Inflammatory macrophage treated with lipopolysaccharide for 4 hours (primary cell): ENCODE measurements around the gene LDHAL6B.
A peak's percentile ranks its signal among the peaks of the same experiment; 100 is the strongest.

Experiments used
- DNase-seq: peaks from one replicate; pipeline ENCODE4 v3.0.0-alpha.2; 2020

LDHAL6B gene

GRCh38 chr15:59221511-59222505 lies 15.2 kb downstream of the LDHAL6B start:
- DNase-seq = peak; percentile 71

GRCh38 chr15:59222906-59223550 lies 16.4 kb downstream of the LDHAL6B start:
- peak; percentile 21 for DNase-seq

- no peak for DNase-seq
These were observed 17.1 kb downstream of the LDHAL6B start for GRCh38 chr15:59223736-59224135.

- DNase-seq = no peak
These were observed 17.8 kb downstream of the LDHAL6B start for GRCh38 chr15:59224474-59224873.

GRCh38 chr15:59227021-59227420 lies 20.4 kb downstream of the LDHAL6B start:
- no peak for DNase-seq

GRCh38 chr15:59229015-59229414 lies 22.4 kb downstream of the LDHAL6B start:
- DNase-seq = no peak

GRCh38 chr15:59229453-59229852 lies 22.8 kb downstream of the LDHAL6B start:
- no peak for DNase-seq

GRCh38 chr15:59230531-59231055 lies 23.9 kb downstream of the LDHAL6B start:
- no peak for DNase-seq

- DNase-seq = peak; percentile 52
These were observed 25.8 kb downstream of the LDHAL6B start for GRCh38 chr15:59232476-59232875.

GRCh38 chr15:59236394-59236793 lies 29.8 kb downstream of the LDHAL6B start:
- DNase-seq = no peak

GRCh38 chr15:59237119-59237855 lies 30.6 kb downstream of the LDHAL6B start:
- DNase-seq = peak; percentile 88

- peak; percentile 90 for DNase-seq
These were observed 31.3 kb downstream of the LDHAL6B start for GRCh38 chr15:59237924-59238331.

- no peak for DNase-seq
These were observed 33.4 kb downstream of the LDHAL6B start for GRCh38 chr15:59240036-59240435.

- no peak for DNase-seq
These were observed 36.0 kb downstream of the LDHAL6B start for GRCh38 chr15:59242649-59243048.

GRCh38 chr15:59243622-59244021 lies 37.0 kb downstream of the LDHAL6B start:
- DNase-seq = no peak

GRCh38 chr15:59244337-59244736 lies 37.7 kb downstream of the LDHAL6B start:
- no peak for DNase-seq

GRCh38 chr15:59245559-59245958 lies 38.9 kb downstream of the LDHAL6B start:
- DNase-seq = no peak

- DNase-seq = peak; percentile 52
These were observed 40.7 kb downstream of the LDHAL6B start for GRCh38 chr15:59247364-59247763.

- no peak for DNase-seq
These were observed 43.2 kb downstream of the LDHAL6B start for GRCh38 chr15:59249816-59250215.

GRCh38 chr15:59250249-59250648 lies 43.6 kb downstream of the LDHAL6B start:
- no peak for DNase-seq

- DNase-seq = peak; percentile 77
These were observed 44.6 kb downstream of the LDHAL6B start for GRCh38 chr15:59251001-59251845.

- no peak for DNase-seq
These were observed 45.5 kb downstream of the LDHAL6B start for GRCh38 chr15:59252137-59252536.
